Non-pigmented ciliary epithelial cell (primary cell): ENCODE results near the gene WAC.

ENCODE experiments used
- DNase-seq: peaks from one replicate; pipeline ENCODE4 v3.0.0-alpha.2; 2010; ENCODE audit warnings: low read depth

The WAC gene

GRCh38 chr10:28669227-28670173, 136.6 kb downstream of the WAC start:
- DNase-seq, result no peak
